Measurements from ENCODE around the gene PKP4.

The PKP4 gene

DNA sequence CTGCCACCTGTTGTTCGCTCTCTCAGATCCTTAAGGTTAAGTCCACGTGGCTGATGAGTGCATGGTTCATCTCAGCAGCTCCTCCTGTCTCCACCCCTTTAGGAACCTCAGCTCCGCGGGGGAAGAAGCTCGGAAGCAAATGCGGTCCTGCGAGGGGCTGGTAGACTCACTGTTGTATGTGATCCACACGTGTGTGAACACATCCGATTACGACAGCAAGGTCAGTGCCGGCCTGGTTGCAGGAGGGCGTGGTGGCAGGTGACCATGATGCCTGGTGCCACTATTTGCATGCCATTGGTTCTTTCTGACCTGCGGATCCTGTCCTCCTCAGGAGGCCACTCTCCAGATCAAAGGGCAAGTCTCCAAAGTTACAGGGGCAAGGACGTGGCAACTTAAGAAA, 204.5 kb downstream of the PKP4 start:
- TF ChIP-seq, protein P1, sequence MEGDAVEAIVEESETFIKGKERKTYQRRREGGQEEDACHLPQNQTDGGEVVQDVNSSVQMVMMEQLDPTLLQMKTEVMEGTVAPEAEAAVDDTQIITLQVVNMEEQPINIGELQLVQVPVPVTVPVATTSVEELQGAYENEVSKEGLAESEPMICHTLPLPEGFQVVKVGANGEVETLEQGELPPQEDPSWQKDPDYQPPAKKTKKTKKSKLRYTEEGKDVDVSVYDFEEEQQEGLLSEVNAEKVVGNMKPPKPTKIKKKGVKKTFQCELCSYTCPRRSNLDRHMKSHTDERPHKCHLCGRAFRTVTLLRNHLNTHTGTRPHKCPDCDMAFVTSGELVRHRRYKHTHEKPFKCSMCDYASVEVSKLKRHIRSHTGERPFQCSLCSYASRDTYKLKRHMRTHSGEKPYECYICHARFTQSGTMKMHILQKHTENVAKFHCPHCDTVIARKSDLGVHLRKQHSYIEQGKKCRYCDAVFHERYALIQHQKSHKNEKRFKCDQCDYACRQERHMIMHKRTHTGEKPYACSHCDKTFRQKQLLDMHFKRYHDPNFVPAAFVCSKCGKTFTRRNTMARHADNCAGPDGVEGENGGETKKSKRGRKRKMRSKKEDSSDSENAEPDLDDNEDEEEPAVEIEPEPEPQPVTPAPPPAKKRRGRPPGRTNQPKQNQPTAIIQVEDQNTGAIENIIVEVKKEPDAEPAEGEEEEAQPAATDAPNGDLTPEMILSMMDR (IDR thresholded peaks at IDR 0.05) = no peak

DNA sequence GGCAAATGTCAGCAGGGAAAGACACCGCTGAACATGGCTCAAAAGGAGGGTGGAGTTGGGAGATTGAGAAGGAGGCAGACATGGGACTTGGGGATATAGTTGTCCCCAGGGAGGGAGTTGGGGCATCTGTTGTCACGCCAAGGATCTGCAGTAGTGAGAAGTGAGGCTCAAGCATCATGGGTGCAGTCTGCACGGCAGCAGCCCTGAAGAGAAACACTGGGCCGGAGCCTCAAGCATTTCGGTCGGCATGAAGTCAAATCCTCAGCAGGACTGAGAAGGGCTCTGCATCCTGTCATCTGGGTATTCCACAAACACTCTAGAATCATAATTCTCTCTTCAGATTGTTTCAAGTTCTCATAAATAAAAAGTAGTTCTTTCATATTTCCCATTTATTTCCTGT, 205.7 kb downstream of the PKP4 start:
- TF ChIP-seq, protein P1 (IDR thresholded peaks at IDR 0.05) = no peak

DNA sequence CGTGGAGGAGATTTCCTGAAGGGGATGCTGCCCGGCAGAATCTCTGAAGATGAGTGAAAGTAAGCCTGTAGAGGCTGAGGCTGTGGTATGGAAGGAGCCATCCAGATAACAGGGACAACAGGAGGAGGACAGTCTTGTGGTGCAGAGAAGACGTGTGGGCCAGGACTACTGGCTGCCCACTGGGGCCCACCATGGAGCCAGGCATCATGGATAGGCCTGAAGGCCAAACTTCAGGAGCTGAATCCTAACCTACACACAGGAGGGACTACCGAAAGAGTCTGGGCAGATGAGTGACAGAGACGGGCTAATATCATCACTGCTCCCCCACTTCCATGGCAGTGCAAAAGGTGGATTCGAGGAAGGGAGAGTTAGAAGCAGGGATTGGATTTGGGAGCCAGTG, 207.0 kb downstream of the PKP4 start:
- TF ChIP-seq, protein P1 (IDR thresholded peaks at IDR 0.05) = no peak

DNA sequence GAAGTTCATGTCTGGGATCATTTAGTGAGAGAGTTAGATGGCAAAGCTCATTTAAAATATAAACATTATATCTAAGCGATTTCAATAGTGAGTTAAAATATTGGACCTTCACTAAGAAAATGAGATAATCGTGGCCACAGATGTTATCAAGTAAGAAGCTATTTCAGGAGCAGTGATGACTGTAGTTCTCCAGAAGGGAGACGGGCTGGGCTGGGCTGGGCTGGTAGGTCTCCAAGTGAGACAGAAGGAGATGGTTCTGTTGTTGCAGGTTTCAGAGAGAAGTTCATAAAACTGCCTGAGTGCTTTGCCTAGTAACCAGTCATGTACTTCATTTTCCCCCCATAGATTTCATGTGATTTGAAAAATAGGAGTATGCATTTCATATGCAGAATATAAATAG, 208.2 kb downstream of the PKP4 start:
- TF ChIP-seq, protein P1 (IDR thresholded peaks at IDR 0.05) = no peak

DNA sequence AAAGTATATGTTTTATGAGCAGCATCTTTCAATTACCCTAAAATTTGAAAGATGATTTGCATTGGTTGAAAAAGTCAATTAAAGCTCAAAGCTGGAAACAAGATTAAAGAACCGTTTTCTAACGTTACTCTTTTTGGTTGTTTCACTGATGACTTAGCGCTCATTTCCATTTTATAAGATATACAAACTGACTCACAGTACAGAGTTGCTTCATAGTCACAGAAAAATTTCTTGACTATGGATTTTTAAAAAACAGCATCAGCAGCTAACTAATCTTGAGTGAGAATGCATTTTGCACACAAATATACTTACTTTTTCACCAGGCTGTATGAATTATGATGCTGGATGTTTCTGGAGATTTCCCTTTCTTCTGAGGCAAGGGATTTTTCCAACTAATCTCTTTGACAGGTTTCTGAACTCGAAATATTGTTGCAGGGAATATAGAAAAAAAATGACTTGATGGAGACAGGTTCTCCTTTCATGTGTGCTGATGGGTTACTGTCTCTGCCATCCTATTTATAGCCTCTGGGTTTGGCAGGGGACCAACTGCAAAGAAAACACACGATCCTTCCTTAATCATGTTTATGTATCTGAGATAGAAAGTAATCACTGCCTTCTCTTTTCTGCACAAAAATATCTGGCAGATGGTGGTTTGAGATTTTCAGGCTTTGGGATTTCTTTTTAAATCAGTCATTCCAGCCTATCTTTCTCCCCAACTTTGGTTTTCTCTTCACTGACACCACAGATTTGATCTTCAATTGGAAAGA, 209.0 kb downstream of the PKP4 start:
- TF ChIP-seq, protein P1 (IDR thresholded peaks at IDR 0.05) = no peak

DNA sequence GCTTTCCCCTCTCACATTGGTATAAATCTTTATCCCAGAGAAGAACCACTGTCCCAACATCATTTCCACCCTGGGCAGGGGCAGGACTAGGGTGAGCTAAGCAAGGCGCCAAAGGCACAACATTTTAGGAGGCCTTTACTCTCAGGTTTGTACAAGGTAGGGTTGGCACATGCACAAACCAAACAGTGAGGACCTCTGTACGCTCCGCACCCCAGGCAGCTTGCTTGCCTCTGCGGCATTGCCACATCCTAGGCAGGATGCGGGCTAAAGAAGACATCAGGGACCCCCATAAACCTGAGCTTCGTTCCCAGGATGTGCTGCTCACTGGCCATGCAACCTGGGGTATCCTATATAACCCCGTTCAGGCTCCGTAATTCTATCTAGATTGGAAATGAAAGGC, 210.2 kb downstream of the PKP4 start:
- TF ChIP-seq, protein P1 (IDR thresholded peaks at IDR 0.05) = no peak

DNA sequence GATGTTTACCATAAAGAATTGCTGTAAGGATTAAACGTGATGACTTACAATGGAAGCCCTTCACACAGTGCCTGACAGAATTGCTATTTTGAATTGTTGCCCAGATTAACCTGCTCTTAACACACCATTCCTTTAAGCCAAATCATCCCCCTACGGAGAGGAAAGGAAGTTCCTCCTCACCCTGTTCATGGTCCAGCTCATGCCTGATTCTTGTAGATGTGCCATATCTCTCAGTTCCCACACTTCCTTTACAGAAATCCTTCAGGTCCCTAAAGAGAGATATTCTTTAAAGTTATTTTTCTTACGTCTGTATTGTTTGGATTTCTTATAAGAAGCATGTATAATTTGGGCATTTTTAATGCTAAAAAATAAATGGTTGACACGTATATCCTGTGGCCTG, 210.8 kb downstream of the PKP4 start:
- TF ChIP-seq, protein P1 (IDR thresholded peaks at IDR 0.05) = no peak

Measured in LNCAP (cell line).